GM21447 (cell line): ENCODE data around the gene NUDT3.
"Not testable (repeated sequence)": the region's sequence is repeated elsewhere in the genome, so short reads cannot be mapped to it uniquely, and the experiment has no call there.

Source experiments
- ATAC-seq: cut with Tn5 transposase; IDR thresholded peaks from one replicate; pipeline ENCODE4 v1.9.1; 2021; ENCODE audit not compliant: unreplicated experiment

The NUDT3 gene

GRCh38 chr6:34393191-34393965 lies 909 bp upstream of the NUDT3 start:
- no peak for ATAC-seq

DNA sequence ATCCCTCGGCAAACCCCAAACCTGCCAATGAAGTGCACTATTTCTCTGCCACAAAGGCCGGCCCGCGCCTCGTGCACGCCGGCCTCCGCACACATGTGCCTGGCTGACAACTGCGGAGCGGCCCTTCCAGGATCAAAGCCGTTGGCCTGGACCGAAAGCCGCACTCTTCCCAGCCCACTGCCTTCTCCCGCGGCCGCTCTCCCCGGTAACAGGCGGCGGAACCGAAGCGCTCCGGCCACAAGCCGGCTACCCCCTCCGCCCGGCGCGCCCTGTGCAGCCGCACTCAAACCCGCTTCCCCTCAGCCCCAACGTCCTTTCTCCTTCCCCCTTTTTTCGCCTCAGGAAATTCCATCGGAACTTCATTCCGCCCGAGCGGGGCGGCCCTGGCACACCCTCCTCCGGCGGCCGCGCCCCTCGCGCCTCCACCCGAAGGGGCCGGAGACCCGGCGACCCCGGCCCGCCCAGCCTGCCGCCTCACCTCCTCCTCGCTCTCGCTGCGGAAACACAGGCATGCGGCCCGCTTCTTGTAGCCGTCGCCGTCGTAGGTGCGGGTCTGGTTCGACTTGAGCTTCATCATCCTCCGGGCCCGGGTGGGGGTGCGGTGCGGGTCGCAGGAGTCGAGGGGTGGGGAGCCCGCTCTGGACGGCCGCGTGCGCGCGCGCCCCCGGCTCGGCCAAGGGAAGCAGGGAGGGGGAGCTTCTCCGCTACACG lies 528 bp downstream of the NUDT3 start:
- peak; percentile 29 for ATAC-seq

DNA sequence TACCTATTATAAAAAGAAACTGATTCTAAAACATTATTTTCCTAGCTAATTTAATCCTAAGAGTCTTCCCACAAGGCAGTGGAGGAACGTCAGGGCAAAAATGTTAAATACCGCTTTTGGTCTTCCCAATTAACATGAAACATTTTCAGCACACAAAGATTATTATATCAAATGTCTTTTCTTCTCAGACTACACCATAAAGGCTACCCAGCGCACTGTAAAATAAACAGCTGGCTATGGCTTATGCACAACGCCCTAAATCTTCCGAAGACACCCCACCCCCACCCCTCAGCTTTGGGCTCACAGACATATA lies 1.0 kb downstream of the NUDT3 start:
- no peak for ATAC-seq

- ATAC-seq, result no peak
Observed at GRCh38 chr6:34390531-34391472, 1.7 kb downstream of the NUDT3 start.

GRCh38 chr6:34389034-34389433 lies 3.4 kb downstream of the NUDT3 start:
- ATAC-seq, result no peak

DNA sequence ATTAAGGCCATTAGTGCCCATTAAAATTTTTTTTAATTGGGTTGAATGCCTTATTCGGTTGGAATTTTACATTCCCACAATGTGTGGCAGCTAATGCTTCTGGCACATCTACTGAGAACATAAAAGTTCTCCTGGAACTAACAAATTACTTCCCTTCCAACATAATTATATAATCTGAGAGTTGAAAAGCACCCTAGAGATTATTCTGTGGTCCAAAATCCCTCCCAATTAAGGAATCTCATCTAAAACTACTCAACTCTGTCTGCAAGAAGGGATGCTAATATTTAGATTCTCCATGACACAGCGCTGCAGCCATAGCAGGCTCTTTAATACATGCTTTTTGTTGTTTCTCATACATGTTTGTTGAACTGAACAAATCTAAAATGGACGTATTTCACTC lies 4.0 kb downstream of the NUDT3 start:
- ATAC-seq, result no peak

DNA sequence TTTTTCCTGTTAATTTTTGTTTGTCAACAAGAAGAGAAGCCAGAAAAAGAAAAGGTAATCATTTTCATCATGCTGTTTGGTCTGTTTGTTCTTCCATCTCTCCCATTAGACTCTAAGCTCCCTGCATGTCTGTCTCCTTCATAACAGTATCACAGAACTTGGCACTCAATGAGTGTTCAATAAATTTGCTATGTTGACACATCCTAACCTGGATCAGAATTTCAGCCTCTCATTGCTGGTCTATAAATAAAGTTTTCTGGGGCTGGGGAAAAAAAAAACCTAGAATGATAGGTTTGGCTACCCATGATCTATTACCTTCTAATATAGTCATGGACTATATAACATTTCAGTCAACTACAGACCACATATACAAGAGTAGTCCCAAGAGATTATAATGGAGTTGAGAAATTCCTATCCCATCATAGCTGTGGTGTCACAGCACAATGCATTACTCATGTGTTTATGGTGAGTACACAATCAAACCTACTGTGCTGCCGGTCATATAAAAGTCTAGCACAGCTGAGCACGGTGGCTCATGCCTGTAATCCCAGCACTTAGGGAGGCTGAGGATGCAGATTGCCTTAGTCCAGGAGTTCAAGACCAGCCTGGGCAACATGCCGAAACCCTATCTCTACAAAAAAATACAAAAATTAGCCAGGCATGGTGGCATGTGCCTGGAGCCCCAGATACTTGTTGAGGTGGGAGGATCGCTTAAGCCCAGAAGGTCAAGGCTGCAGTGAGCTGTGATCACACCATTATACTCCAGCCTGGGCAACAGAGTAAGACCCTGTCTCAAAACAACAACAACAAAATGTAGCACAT lies 5.9 kb downstream of the NUDT3 start:
- no peak for ATAC-seq

- no peak for ATAC-seq
Observed at GRCh38 chr6:34385793-34386195, 6.7 kb downstream of the NUDT3 start.

DNA sequence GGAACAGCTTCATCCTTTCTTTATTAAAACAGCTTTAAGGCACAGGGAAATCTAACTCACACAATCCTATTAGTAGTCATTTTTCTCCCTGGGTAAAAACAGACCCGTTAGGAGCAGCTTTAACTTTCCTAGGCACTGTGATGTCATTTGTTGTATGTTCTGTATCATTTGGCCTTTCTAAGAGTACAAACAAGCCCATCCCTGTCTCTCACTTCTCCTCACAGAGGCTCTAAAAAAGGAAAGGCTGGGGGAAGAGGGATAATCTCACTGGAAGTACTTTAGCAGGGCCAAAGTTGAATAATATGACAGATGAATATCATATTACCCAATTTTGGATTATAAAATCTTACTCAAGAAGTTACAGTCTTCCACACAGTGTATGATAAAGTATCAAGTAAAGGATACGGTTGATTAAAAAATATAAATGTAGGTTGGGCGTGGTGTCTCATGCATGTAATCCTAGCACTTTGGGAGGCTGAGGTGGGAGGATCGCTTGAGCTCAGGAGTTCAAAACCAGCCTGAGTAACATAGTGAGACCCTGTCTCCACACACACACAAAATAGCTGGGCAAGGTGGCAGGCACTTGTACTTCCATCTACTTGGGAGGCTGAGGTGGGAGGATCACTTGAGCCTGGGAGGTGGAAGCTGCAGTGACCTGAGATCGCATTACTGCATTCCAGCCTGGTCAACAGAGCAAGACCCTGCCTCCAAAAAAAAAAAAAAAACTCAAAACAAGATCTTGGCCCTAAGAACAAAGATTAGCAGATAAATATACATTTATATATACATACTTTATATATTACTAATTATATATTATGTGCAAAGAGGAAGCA lies 7.9 kb downstream of the NUDT3 start:
- no peak for ATAC-seq

GRCh38 chr6:34383656-34384320 lies 8.7 kb downstream of the NUDT3 start:
- ATAC-seq, result no peak

- ATAC-seq, result no peak
Observed at GRCh38 chr6:34383161-34383631, 9.3 kb downstream of the NUDT3 start.

- ATAC-seq, result no peak
Observed at GRCh38 chr6:34381081-34381480, 11.4 kb downstream of the NUDT3 start.

DNA sequence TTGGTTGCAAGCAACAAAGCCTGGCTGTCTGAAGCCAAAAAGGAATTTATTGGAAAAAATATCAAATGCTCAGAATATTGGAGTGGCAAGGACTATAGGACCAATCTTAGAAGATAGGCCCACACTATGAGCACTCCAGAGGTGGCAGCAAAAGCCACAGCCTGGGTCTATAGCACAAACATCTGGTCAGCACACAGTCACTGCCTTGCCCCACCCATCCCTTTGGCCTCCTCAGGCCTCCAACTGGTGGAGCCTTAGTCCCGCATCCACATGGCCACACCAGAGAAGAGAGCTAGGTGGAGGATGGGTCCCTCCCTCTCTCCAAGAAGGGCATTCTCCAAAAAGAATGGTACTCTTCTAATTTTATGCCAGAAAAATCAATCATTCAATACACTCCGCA lies 14.0 kb downstream of the NUDT3 start:
- ATAC-seq, result no peak

DNA sequence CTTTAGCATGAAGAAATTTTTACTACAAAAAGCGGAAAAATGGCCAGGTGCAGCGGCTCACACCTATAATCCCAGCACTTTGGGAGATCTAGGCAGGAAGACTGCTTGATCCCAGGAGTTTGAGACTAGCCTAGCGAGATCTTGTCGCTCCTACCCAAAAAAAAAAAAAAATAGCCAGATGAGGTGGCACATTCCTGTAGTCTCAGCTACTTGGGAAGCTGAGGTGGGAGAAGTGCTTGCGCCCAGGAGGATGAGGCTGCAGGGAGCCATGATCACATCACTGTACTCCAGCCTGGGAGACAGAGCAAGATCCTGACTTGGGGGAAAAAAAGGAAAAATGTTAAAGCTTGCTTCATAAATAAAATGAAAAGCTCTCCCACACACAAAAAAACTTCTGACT lies 14.5 kb downstream of the NUDT3 start:
- ATAC-seq, result no peak

DNA sequence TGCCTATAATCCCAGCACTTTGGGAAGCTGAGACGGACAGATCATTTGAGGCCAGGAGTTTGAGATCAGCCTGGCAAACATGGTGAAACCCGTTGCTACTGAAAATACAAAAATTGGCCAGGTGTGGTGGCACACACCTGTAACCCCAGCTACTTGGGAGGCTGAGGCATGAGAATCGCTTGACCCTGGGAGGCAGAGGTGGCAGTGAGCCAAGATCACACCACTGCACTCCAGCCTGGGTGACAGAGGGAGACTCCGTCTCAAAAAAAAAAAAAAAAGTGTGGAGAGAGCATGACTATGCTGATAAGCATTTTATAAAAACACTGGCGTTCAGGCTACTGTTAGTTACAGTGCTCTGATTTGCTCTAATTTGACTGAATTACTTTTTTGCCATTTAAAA lies 14.9 kb downstream of the NUDT3 start:
- not testable (repeated sequence) for ATAC-seq

DNA sequence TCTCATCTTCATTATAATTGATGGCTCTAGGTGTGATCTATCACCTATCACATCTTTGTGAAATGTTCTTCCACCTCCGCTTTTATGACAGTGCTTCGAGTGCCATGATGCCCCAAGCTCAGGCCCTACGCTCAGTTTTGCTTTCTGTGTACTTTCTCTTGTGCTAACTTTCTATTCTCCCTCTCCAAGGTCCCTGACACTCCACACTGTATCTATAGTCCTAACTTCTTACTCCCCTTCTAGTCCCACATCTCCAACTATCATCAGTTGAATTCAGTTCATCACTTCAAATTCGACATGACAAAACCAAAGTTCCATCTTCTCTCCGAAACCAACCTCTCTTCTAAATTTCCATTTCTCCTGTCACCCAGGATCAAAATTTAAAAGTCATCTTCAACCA lies 16.6 kb downstream of the NUDT3 start:
- no peak for ATAC-seq

- no peak for ATAC-seq
Observed at GRCh38 chr6:34374508-34374907, 18.0 kb downstream of the NUDT3 start.

DNA sequence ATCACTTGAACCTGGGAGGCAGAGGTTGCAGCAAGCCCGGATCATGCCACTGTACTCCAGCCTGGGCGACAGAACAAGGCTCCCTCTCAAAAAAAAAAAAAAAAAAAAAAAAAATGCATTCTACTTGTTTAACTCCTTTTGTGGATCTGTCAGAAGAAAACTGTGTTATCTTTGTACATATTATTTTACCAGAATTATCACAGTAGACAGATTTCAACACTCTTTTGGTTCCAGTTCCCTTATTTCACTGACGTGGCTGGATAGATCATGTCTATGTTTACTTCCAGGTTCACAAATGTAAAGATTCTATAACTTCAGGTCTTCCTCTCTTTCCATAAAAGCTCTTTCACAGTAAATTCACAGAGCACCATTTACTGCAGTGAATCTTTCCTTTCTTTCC lies 18.4 kb downstream of the NUDT3 start:
- no peak for ATAC-seq

DNA sequence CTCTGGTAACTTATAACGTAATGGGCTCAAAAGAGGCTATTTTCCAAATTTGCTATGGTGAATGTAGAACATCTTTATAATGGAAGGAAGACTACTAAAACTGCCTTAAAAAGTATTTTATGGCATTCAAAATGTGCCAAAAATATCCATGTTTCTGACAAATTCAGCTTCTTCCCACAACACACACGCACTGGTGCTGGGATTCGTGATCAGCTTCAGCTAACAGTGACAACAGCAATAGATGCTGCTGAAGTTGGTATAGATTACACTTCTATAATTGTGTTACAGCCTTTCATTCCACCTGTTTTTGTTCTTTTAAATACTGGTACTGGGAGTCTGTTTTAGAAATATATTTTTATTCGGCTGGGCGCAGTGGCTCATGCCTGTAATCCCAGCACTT lies 19.0 kb downstream of the NUDT3 start:
- ATAC-seq, result no peak
